ENCODE measurements around the gene FGG. TPM values are rescaled to one million over a fixed set of nuclear protein-coding genes. Genes with fewer than 3 reads are reported as not detected.

The FGG gene
- total and polyA plus RNA-seq, 11 donors: 0.35 to 1.0 (median 0.50) TPM; not detected in 8

DNA sequence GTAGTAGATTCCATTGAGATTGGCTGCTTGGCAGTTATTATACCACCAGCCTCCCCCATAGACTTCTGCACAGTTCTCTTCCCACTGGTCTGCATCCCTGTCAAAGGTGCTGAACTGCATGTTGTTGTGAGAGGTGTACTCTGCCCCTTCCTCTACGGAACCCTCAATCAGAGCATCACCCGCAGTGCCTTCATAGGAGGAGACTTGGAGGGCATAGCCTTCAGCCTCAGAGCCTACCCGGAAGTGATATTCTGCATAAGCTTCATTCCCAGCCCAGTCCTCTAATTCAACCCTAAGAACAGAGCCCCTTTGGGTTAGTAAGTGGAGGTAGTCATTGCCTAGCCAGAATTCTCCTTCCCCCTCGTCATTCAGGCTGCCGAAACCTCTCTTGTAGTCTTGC lies 28.2 kb downstream of the FGG start:
- intact Hi-C loops (cut with DNase I): no loop called here
- no peak overlapping the region for H3K27ac ChIP-seq
- TF ChIP-seq POLR2A (IDR thresholded peaks at IDR 0.05): no peak
- TF ChIP-seq, protein P1, sequence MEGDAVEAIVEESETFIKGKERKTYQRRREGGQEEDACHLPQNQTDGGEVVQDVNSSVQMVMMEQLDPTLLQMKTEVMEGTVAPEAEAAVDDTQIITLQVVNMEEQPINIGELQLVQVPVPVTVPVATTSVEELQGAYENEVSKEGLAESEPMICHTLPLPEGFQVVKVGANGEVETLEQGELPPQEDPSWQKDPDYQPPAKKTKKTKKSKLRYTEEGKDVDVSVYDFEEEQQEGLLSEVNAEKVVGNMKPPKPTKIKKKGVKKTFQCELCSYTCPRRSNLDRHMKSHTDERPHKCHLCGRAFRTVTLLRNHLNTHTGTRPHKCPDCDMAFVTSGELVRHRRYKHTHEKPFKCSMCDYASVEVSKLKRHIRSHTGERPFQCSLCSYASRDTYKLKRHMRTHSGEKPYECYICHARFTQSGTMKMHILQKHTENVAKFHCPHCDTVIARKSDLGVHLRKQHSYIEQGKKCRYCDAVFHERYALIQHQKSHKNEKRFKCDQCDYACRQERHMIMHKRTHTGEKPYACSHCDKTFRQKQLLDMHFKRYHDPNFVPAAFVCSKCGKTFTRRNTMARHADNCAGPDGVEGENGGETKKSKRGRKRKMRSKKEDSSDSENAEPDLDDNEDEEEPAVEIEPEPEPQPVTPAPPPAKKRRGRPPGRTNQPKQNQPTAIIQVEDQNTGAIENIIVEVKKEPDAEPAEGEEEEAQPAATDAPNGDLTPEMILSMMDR (IDR thresholded peaks at IDR 0.05): no peak
- H3K27me3 ChIP-seq: peaks cover 0 to 7% (median 0%) of the 10 kb centered on the region in 9 donors
- no peak overlapping the region for H3K4me3 ChIP-seq
- no peaks in the 10 kb centered on the region for H3K4me1 ChIP-seq
- ATAC-seq: no peak
- no peak for DNase-seq
- 81 to 89% (median 85%) methylated on average over 5 of the region's 5 CpGs for WGBS, 4 donors
- H3K9me3 ChIP-seq: no peaks in the 10 kb centered on the region
- H3K36me3 ChIP-seq: no peaks in the 10 kb centered on the region

DNA sequence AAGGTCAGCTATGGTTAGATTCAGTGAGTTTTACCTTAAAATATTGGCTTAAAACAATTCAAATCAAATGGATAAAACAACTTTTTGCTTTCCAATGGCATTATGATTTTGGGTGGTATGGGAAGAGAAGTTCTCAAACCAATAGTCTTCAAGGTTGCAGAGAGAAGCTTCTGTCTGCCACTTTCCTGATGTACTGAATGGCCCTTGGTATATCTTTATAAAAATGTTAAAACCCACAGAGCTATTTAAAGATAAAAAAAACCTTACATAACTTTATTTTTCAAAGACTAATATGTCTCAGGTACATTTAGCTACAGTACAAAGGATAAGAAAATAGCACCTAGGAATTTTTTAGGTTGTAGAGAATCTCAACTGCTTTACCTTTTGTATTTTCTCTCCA lies 28.8 kb downstream of the FGG start:
- Histone ChIP-seq H3K27ac (no peak overlapping the region), H3K27me3 (peaks cover 0 to 6% (median 0%) of the 10 kb centered on the region in 9 donors), H3K9me3 (no peaks in the 10 kb centered on the region), H3K4me1 (no peaks in the 10 kb centered on the region), H3K4me3 (no peak overlapping the region), H3K36me3 (no peaks in the 10 kb centered on the region)
- ATAC-seq (no peak), DNase-seq (no peak)
- no peak for TF ChIP-seq POLR2A (IDR thresholded peaks at IDR 0.05)
- TF ChIP-seq, protein P1 (IDR thresholded peaks at IDR 0.05): no peak
- intact Hi-C loops (cut with DNase I): no loop called here

DNA sequence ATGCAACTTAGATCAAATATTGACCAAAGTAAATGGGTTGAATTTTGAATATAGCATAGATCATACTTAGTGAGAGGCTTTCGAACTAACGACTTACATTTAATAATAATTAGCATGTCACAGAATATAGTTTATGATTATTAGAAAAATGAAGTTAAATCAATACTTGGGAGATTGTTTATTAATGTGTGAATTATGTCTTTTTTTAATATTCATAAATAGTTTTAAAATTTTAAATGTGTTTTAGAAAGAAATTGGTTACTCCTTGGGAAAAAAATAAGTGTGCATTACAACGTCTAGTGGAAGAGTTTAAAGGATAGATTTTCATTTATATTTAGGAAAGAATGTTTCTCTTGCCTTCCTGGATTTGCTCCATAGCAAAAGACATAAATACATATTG lies 29.2 kb downstream of the FGG start:
- no peaks in the 10 kb centered on the region for H3K4me1 ChIP-seq
- no peaks in the 10 kb centered on the region for H3K36me3 ChIP-seq
- H3K27me3 ChIP-seq: peaks cover 0 to 5% (median 0%) of the 10 kb centered on the region in 9 donors
- no peak for DNase-seq
- no peak for ATAC-seq
- TF ChIP-seq, protein P1 (IDR thresholded peaks at IDR 0.05): no peak
- no peak for TF ChIP-seq POLR2A (IDR thresholded peaks at IDR 0.05)
- H3K9me3 ChIP-seq: no peaks in the 10 kb centered on the region
- no peak overlapping the region for H3K27ac ChIP-seq
- 81 to 88% (median 87%) methylated on average over 3 of the region's 3 CpGs for WGBS, 4 donors
- H3K4me3 ChIP-seq: no peak overlapping the region
- intact Hi-C loops (cut with DNase I): no loop called here

DNA sequence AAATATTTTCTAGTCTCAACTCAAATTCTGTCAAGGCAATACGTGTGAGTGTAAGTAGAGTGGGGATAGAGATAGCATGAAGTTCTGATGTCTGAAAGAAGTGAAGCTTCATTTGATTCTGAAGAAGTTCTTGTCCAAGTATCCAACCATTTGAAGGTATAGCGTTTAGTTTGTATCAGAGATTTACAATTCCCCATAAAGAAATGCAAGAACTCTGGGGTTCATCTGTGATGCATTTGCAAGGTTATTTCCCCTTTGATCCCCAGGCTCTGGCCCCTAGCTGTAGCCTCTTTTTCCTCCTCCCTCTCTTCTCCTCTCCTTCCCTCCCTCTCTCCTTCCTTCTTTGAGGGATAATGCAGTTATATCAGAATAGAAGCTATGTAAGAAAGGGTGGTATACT lies 29.7 kb downstream of the FGG start:
- no peak for DNase-seq

More for the DNA sequence above, 29.7 kb downstream of the FGG start:
- Histone ChIP-seq H3K36me3 (no peaks in the 10 kb centered on the region), H3K27ac (no peak overlapping the region), H3K9me3 (no peaks in the 10 kb centered on the region), H3K4me1 (no peaks in the 10 kb centered on the region), H3K27me3 (peaks cover 0 to 7% (median 0%) of the 10 kb centered on the region in 9 donors), H3K4me3 (no peak overlapping the region)
- no peak for TF ChIP-seq POLR2A (IDR thresholded peaks at IDR 0.05)
- TF ChIP-seq, protein P1 (IDR thresholded peaks at IDR 0.05): no peak
- intact Hi-C loops (cut with DNase I): no loop called here
- 61 to 86% (median 67%) methylated on average over 2 of the region's 2 CpGs for WGBS, 4 donors
- no peak for ATAC-seq

Measured in heart left ventricle (tissue), 16 donors.